Right lobe of liver (tissue), 6 donors: ENCODE measurements around the gene NR3C2. TPM values are rescaled to one million over a fixed set of nuclear protein-coding genes. Genes with fewer than 3 reads are reported as not detected.
A peak's percentile ranks its signal among the peaks of the same experiment; 100 is the strongest.

Experiments used
- ATAC-seq, 4 donors: fragments of 200-7000 bp; cut with Tn5 transposase; one replicate each; pipeline ENCODE4 v1.9.1; 2020; ENCODE audit warnings: mild to moderate bottlenecking in 4 of 4, moderate library complexity in 4 of 4
- DNase-seq, 3 donors: peaks; one replicate each; pipeline ENCODE4 v3.0.0-alpha.2; 2020
- H3K27ac ChIP-seq, 3 donors: fragments of 200-600 bp; one replicate each; pipeline ENCODE4 v1.8.0; 2022
- H3K27me3 ChIP-seq, 2 donors: fragments of 200-600 bp; one replicate each; pipeline ENCODE4 v1.8.0; 2022
- H3K36me3 ChIP-seq, 4 donors: fragments of 200-600 bp; sonication (generic) in 1 of 4; one replicate each; pipeline versions ENCODE4 v1.5.1 to v1.8.0; 2017 to 2022; ENCODE audit warnings: control low read depth in 1 of 4
- H3K4me1 ChIP-seq, 4 donors: fragments of 200-600 bp; sonication (generic) in 1 of 4; one replicate each; pipeline versions ENCODE4 v1.5.1 to v1.8.0; 2017 to 2022; ENCODE audit warnings: control low read depth in 1 of 4
- H3K4me3 ChIP-seq, 3 donors: fragments of 200-600 bp; one replicate each; pipeline ENCODE4 v1.8.0; 2022
- H3K9me3 ChIP-seq, 4 donors: fragments of 200-600 bp; sonication (generic) in 1 of 4; one replicate each; pipeline versions ENCODE4 v1.5.1 to v1.8.0; 2017 to 2022; ENCODE audit warnings: control low read depth in 1 of 4
- POLR2A ChIP-seq: fragments of 450-650 bp; IDR thresholded peaks from one replicate; pipeline ENCODE4 v1.6.1; 2017; ENCODE audit warnings: antibody characterized with exemption, mild to moderate bottlenecking
- WGBS: methylation state at CpG from one replicate; pipeline ENCODE4 v1.1.6; 2018; ENCODE audit warnings: low coverage, low lambda C conversion rate; ENCODE audit not compliant: insufficient coverage; ENCODE audit errors: missing lambda C conversion rate; 5-methylcytosine and 5-hydroxymethylcytosine counted together
- intact Hi-C, 2 donors: fragments of 100-400 bp; cut with DNase I; formaldehyde crosslinking; loops; one replicate each; pipeline versions ENCODE4 v1.11.2 to v1.14.1; 2022
- total RNA-seq, 6 experiments: library from RNA; depleted of rRNA in 2 of 6; stranded (reverse); fragments of >200 nt in 2 of 6; fragmentation: NEBNext Ultra II Directional in 3 of 6; extraction: Animal tissue kit (Norgen Biotek cat#: 25700) in 3 of 6; gene quantifications; one replicate each; pipeline versions ENCODE4 v1.1.0 to v1.2.4, GENCODE V29; 2016 to 2023
- TF ChIP-seq, protein P1 (sequence below), 4 donors: fragments of 200-600 bp in 3 of 4; fragments of 450-650 bp in 1 of 4; IDR thresholded peaks; one replicate each; pipeline versions ENCODE4 v1.5.1 to v1.8.0; 2016 to 2022; ENCODE audit warnings: antibody characterized with exemption in 4 of 4, mild to moderate bottlenecking in 2 of 4
- donor health status: DM: no; HTN: yes; CAD: no.
- donor health status: DM: no; HTN: no; CAD: no.
- donor health status: DM: no; HTN: no; CAD: no.
- donor health status: DM: no; HTN: yes; CAD: no.
- donor health status: DM: no; HTN: yes; CAD: no.

The NR3C2 gene
- total RNA-seq, 6 experiments from 2014 or later, result 4.8 to 15.9 (median 8.9) TPM

DNA sequence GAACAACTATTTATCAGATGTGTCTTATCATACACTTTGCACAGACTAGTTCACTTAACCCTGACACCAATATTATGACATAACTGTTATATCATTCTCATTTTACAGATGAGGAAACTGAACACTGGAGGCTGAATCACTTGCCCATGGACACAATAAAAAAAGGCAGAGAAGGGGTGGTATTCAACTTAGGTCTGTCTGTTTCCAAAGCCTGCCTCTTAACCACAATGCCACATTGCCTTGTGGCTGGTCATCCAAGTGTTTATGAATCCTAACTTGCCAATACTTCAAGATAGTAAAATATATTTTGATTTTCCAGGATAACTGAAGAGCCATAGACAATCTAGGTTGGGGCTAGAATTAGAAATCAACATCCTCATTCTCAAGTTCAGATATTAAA lies 327.8 kb downstream of the NR3C2 start:
- TF ChIP-seq, protein P1, sequence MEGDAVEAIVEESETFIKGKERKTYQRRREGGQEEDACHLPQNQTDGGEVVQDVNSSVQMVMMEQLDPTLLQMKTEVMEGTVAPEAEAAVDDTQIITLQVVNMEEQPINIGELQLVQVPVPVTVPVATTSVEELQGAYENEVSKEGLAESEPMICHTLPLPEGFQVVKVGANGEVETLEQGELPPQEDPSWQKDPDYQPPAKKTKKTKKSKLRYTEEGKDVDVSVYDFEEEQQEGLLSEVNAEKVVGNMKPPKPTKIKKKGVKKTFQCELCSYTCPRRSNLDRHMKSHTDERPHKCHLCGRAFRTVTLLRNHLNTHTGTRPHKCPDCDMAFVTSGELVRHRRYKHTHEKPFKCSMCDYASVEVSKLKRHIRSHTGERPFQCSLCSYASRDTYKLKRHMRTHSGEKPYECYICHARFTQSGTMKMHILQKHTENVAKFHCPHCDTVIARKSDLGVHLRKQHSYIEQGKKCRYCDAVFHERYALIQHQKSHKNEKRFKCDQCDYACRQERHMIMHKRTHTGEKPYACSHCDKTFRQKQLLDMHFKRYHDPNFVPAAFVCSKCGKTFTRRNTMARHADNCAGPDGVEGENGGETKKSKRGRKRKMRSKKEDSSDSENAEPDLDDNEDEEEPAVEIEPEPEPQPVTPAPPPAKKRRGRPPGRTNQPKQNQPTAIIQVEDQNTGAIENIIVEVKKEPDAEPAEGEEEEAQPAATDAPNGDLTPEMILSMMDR (IDR thresholded peaks at IDR 0.05), result no peak
- TF ChIP-seq POLR2A, result no peak
- Histone ChIP-seq H3K4me3 (no peak overlapping the region), H3K36me3 (peaks cover 0 to 6% (median 1%) of the 10 kb centered on the region in 4 donors), H3K27ac (no peak overlapping the region), H3K27me3 (no peaks in the 10 kb centered on the region), H3K9me3 (no peaks in the 10 kb centered on the region), H3K4me1 (peaks cover 0 to 18% (median 2%) of the 10 kb centered on the region in 4 donors)
- intact Hi-C loops, result no loop called here
- no peak for DNase-seq
- ATAC-seq, result no peak

DNA sequence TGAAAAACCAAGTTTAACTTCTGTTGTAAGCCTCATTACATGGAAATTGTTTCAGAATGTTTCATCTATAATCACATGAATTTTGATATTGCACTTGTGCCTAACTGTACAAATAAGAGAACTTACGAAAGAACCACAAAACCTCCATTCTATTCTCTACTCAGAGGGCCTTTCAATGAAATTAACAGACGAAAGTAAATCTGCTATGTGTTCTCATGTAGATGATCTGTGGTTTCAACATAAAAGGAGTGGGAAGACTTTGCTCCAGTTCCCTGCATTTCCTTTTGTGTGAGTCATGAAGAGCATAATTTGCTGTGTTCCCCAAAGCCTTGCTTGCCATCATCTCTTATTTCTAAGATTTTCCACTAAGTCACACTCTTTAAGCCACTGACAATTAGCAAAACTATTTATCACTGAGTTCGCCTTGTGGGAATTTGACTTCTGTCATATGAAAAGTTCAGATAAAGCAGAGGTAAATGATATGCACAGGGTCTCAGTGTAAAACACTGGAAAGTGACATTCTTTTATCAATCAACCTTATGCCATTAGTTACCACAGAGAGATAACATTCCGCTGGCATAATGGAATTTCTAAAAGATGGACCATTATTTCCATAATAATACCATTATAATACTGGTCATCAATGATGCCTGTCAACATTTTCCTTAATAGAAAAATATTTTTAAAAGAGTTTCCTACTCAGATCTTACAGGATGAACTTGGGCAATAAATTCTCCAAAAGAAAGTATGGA lies 329.8 kb downstream of the NR3C2 start:
- intact Hi-C loops, result no loop called here
- H3K27me3 ChIP-seq, result no peaks in the 10 kb centered on the region
- DNase-seq, result no peak
- peaks cover 0 to 25% (median 3%) of the 10 kb centered on the region in 4 donors for H3K4me1 ChIP-seq
- WGBS, result 81% methylated on average over 4 of the region's 4 CpGs
- TF ChIP-seq, protein P1 (IDR thresholded peaks at IDR 0.05), result no peak
- no peak for TF ChIP-seq POLR2A
- no peak overlapping the region for H3K27ac ChIP-seq
- H3K9me3 ChIP-seq, result no peaks in the 10 kb centered on the region
- no peak overlapping the region for H3K4me3 ChIP-seq
- peaks cover 0 to 6% (median 1%) of the 10 kb centered on the region in 4 donors for H3K36me3 ChIP-seq
- peak in 1 of 4 donors; percentile 22 for ATAC-seq

DNA sequence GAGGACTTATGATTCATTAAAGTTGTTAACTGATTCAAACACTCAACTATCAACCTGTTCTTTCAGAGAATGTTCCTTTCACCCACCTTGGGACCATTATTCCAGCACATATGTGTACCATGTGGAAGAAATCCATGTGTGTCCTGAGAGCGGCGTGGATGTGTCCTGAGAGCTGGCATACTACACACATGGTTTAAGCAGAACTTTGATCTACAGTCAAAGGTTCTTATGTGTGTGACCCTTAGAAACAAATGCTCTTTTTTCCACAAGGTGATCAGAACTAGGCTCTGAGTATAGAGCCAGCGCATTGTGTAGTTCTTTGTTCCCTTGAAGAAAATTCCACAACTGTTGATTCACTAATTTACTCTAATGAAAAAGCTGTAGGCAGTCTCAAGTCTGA lies 332.0 kb downstream of the NR3C2 start:
- Histone ChIP-seq H3K9me3 (no peaks in the 10 kb centered on the region), H3K27ac (no peak overlapping the region), H3K27me3 (no peaks in the 10 kb centered on the region), H3K4me1 (peaks cover 0 to 17% (median 3%) of the 10 kb centered on the region in 4 donors), H3K4me3 (no peak overlapping the region), H3K36me3 (peaks cover 0 to 6% (median 1%) of the 10 kb centered on the region in 4 donors)
- DNase-seq (no peak), ATAC-seq (peak; percentile 53 to 81 (median 74))
- 64% methylated on average over 3 of the region's 3 CpGs for WGBS
- intact Hi-C loops, result no loop called here
- TF ChIP-seq POLR2A, result no peak
- TF ChIP-seq, protein P1 (IDR thresholded peaks at IDR 0.05), result no peak

DNA sequence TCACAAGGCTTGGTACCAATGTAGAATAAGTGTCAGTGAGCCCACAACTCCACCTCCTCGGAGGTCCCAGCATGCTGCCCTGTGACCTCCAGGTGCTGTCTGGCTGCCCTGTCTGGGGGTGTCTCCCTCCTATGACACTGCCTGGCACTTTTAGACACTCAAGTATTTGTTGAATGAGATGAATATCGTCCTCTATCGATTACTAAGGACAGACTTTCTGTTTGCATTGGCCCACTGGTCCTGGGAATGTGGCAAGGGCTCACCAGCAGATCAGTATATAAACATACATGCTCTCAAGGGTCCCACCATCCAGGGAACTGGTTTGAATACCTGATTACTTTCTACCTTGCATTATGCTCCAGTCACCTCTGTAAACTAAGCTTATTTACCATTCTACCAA lies 333.0 kb downstream of the NR3C2 start:
- no peaks in the 10 kb centered on the region for H3K9me3 ChIP-seq
- peaks cover 0 to 6% (median 1%) of the 10 kb centered on the region in 4 donors for H3K36me3 ChIP-seq
- H3K4me1 ChIP-seq, result peaks cover 0 to 17% (median 3%) of the 10 kb centered on the region in 4 donors
- no peak overlapping the region for H3K4me3 ChIP-seq
- DNase-seq (no peak), ATAC-seq (peak; percentile 63 to 88 (median 76))
- no peak for TF ChIP-seq POLR2A
- TF ChIP-seq, protein P1 (IDR thresholded peaks at IDR 0.05), result no peak
- WGBS, result 26% methylated on average over 3 of the region's 3 CpGs
- H3K27me3 ChIP-seq, result no peaks in the 10 kb centered on the region
- no peak overlapping the region for H3K27ac ChIP-seq
- intact Hi-C loops, result no loop called here
